A673 (cell line): Measurements from ENCODE around the gene BCL7A. TPM values are rescaled to one million over a fixed set of nuclear protein-coding genes. Genes with fewer than 3 reads are reported as not detected.
A peak's percentile ranks its signal among the peaks of the same experiment; 100 is the strongest.

Experiments
- BruUV-seq: library from RNA; stranded (reverse); fragments of 400-500 nt; replicated peaks from 2 replicates; lab custom pipeline; 2021; lab: Mats Ljungman, UMichigan
- CTCF ChIA-PET: fragments of 300-600 bp; sonication (Branson Sonifier 250); formaldehyde crosslinking; loops from one replicate; lab custom pipeline; 2022; ENCODE audit warnings: antibody characterized with exemption; lab: Charles Lee
- POLR2A ChIA-PET: fragments of 300-600 bp; sonication (Branson Sonifier 250); formaldehyde crosslinking; loops from one replicate; lab custom pipeline; 2022; ENCODE audit warnings: antibody characterized with exemption; ENCODE audit not compliant: low non-redundant PET; lab: Charles Lee
- DNase-seq: peaks from one replicate; pipeline ENCODE4 v3.0.0-alpha.2; 2015; ENCODE audit warnings: low spot score
- H3K27ac ChIP-seq: fragments of 200-600 bp; sonication (generic); 2 replicates; pipeline ENCODE4 v1.5.1; 2016; ENCODE audit warnings: mixed run types, low read depth, mild to moderate bottlenecking, mixed read lengths, antibody characterized with exemption, low read length; ENCODE audit not compliant: poor library complexity, severe bottlenecking
- H3K27me3 ChIP-seq: fragments of 200-600 bp; sonication (generic); replicated peaks from 2 replicates; pipeline ENCODE4 v1.6.1; 2017; ENCODE audit warnings: mixed run types, low read depth, mild to moderate bottlenecking, mixed read lengths, antibody characterized with exemption, low read length; ENCODE audit not compliant: insufficient read depth, poor library complexity
- H3K36me3 ChIP-seq: fragments of 200-600 bp; sonication (generic); 2 replicates; pipeline ENCODE4 v1.6.1; 2016; ENCODE audit warnings: mixed run types, mild to moderate bottlenecking, mixed read lengths, antibody characterized with exemption, low read length; ENCODE audit not compliant: insufficient read depth, poor library complexity, severe bottlenecking
- H3K4me1 ChIP-seq: fragments of 200-600 bp; sonication (generic); 2 replicates; pipeline ENCODE4 v1.6.1; 2017; ENCODE audit warnings: mixed run types, mild to moderate bottlenecking, mixed read lengths, antibody characterized with exemption, low read length; ENCODE audit not compliant: insufficient read depth, poor library complexity, severe bottlenecking
- H3K4me3 ChIP-seq: fragments of 200-600 bp; sonication (generic); 2 replicates; pipeline ENCODE4 v1.5.1; 2016; ENCODE audit warnings: low read depth, mixed run types, mild to moderate bottlenecking, mixed read lengths, low read length; ENCODE audit not compliant: poor library complexity, severe bottlenecking
- H3K9me3 ChIP-seq: fragments of 200-600 bp; sonication (generic); 2 replicates; pipeline ENCODE4 v1.6.1; 2016; ENCODE audit warnings: mixed run types, low read depth, mild to moderate bottlenecking, mixed read lengths, antibody characterized with exemption, low read length; ENCODE audit not compliant: poor library complexity, severe bottlenecking
- EZH2 ChIP-seq: fragments of 200-600 bp; sonication (generic); IDR thresholded peaks from 2 replicates; pipeline ENCODE4 v1.6.1; 2017; ENCODE audit warnings: borderline replicate concordance, low read depth, mild to moderate bottlenecking, mixed read lengths, antibody characterized with exemption, low read length; ENCODE audit not compliant: poor library complexity, severe bottlenecking
- intact Hi-C: fragments of 100-400 bp; cut with micrococcal nuclease; formaldehyde crosslinking; loops from one replicate; pipeline ENCODE4 v1.10.0; 2022; ENCODE audit not compliant: unreplicated experiment
- total RNA-seq: library from RNA; stranded (reverse); gene quantifications from 2 replicates; pipeline ENCODE4 v1.2.3, GENCODE V29; 2021
- TF ChIP-seq, protein P1 (sequence below): fragments of 300-800, 200-600 bp; sonication (generic); conservative IDR thresholded peaks from 2 replicates; pipeline ENCODE4 v1.5.1; 2017; ENCODE audit warnings: low read depth, mild to moderate bottlenecking, antibody characterized with exemption, low read length, moderate library complexity, mixed read lengths

BCL7A gene
- total RNA-seq, 1 experiment from 2014 or later: 40.7 TPM

DNA sequence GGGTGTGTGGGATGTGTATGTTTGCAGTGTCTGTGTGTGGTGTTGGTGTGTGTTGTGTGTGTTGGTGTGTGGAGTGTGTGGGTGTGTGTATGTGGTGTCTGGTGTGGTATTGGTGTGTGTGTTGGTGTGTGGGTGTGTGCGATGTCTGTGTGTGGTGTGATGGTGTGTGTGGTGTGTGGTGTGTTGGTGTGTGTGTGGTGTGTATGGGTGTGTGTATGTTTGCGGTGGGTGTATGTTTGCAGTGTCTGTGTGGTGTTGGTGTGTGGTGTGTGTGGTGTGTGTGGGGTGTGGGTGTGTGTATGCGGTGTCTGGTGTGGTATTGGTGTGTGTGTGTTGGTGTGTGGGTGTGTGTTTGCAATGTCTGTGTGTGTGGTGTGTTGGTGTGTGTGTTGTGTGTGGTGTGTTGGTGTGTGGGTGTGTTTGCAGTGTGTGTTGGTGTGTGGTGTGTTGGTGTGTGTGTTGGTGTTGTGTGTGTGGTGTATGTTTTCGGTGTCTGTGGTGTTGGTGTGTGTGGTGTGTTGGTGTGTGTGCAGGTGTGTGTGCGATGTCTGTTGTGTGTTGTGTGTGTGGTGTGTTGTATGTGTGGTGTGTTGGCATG is 72.6 kb downstream of the BCL7A start:
- no peak for DNase-seq
- ChIA-PET POLR2A (no interaction called here), CTCF (no interaction called here)
- Histone ChIP-seq H3K27ac (no peak overlapping the region), H3K36me3 (no peaks in the 10 kb centered on the region), H3K4me1 (no peaks in the 10 kb centered on the region), H3K27me3 (no peaks in the 10 kb centered on the region), H3K9me3 (no peaks in the 10 kb centered on the region), H3K4me3 (no peak overlapping the region)
- BruUV-seq: no TSS peak
- TF ChIP-seq EZH2: no peak
- TF ChIP-seq, protein P1, sequence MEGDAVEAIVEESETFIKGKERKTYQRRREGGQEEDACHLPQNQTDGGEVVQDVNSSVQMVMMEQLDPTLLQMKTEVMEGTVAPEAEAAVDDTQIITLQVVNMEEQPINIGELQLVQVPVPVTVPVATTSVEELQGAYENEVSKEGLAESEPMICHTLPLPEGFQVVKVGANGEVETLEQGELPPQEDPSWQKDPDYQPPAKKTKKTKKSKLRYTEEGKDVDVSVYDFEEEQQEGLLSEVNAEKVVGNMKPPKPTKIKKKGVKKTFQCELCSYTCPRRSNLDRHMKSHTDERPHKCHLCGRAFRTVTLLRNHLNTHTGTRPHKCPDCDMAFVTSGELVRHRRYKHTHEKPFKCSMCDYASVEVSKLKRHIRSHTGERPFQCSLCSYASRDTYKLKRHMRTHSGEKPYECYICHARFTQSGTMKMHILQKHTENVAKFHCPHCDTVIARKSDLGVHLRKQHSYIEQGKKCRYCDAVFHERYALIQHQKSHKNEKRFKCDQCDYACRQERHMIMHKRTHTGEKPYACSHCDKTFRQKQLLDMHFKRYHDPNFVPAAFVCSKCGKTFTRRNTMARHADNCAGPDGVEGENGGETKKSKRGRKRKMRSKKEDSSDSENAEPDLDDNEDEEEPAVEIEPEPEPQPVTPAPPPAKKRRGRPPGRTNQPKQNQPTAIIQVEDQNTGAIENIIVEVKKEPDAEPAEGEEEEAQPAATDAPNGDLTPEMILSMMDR: no peak
- intact Hi-C loops: no loop called here

GRCh38 chr12:122094735-122095631 is 73.3 kb downstream of the BCL7A start:
- Histone ChIP-seq H3K4me1 (peaks cover 1% of the 10 kb centered on the region), H3K4me3 (no peak overlapping the region), H3K36me3 (no peaks in the 10 kb centered on the region), H3K9me3 (no peaks in the 10 kb centered on the region), H3K27me3 (no peaks in the 10 kb centered on the region), H3K27ac (peak overlapping the region; percentile 30)
- ChIA-PET CTCF (no interaction called here), POLR2A (no interaction called here)
- BruUV-seq: no TSS peak
- intact Hi-C loops: no loop called here
- no peak for TF ChIP-seq EZH2
- TF ChIP-seq, protein P1: no peak
- DNase-seq: peak; percentile 50

GRCh38 chr12:122096014-122096413 is 74.3 kb downstream of the BCL7A start:
- POLR2A ChIA-PET: no interaction called here
- no TSS peak for BruUV-seq
- TF ChIP-seq EZH2: no peak
- TF ChIP-seq, protein P1: no peak
- peaks cover 11% of the 10 kb centered on the region for H3K4me1 ChIP-seq
- no peaks in the 10 kb centered on the region for H3K27me3 ChIP-seq
- intact Hi-C loops: no loop called here
- DNase-seq: no peak
- H3K36me3 ChIP-seq: no peaks in the 10 kb centered on the region
- no peak overlapping the region for H3K4me3 ChIP-seq
- CTCF ChIA-PET: no interaction called here
- H3K9me3 ChIP-seq: no peaks in the 10 kb centered on the region
- H3K27ac ChIP-seq: no peak overlapping the region
